Adrenal gland (tissue), 12 donors: Measurements from ENCODE around the gene GRAMD1B. TPM values are rescaled to one million over a fixed set of nuclear protein-coding genes. Genes with fewer than 3 reads are reported as not detected.

Experiments
- DNase-seq, 7 donors: peaks; one replicate each; pipeline ENCODE4 v3.0.0-alpha.2; 2019 to 2020
- H3K27ac ChIP-seq, 5 donors: fragments of 200-600 bp; sonication (generic) in 4 of 5; 1 replicate in 3 of 5; 2 replicates in 2 of 5; pipeline versions ENCODE4 v1.5.1 to v1.8.0; 2016 to 2020; ENCODE audit warnings: mild to moderate bottlenecking in 1 of 5
- H3K27me3 ChIP-seq: fragments of 200-600 bp; 2 replicates; pipeline ENCODE4 v1.8.0; 2021
- H3K36me3 ChIP-seq, 2 donors: fragments of 200-600 bp; replicated peaks in 1 of 2; 1 replicate in 1 of 2; 2 replicates in 1 of 2; pipeline versions ENCODE4 v1.5.1 to v1.8.0; 2018 to 2022
- H3K4me1 ChIP-seq, 2 donors: fragments of 200-600 bp; replicated peaks in 1 of 2; 1 replicate in 1 of 2; 2 replicates in 1 of 2; pipeline versions ENCODE4 v1.5.1 to v1.8.0; 2018 to 2021
- H3K4me3 ChIP-seq, 4 donors: fragments of 200-600 bp; sonication (generic) in 3 of 4; one replicate each; pipeline ENCODE4 v1.5.1; 2016 to 2018
- H3K9me3 ChIP-seq, 3 donors: fragments of 200-600 bp; sonication (generic) in 1 of 3; replicated peaks in 1 of 3; 1 replicate in 2 of 3; 2 replicates in 1 of 3; pipeline versions ENCODE4 v1.5.1 to v1.8.0; 2016 to 2021
- POLR2A ChIP-seq, 2 donors: fragments of 450-650 bp; IDR thresholded peaks; one replicate each; pipeline ENCODE4 v1.6.1; 2017; ENCODE audit warnings: antibody characterized with exemption in 2 of 2, mild to moderate bottlenecking in 2 of 2, moderate library complexity in 1 of 2
- WGBS, 4 donors: extraction: QIAGEN DNeasy Blood & Tissue Kit in 2 of 4; methylation state at CpG; one replicate each; pipeline versions ENCODE4 v1.1.5 to v1.1.7; 2013 to 2017; 5-methylcytosine and 5-hydroxymethylcytosine counted together
- intact Hi-C, 2 donors: fragments of 100-400 bp; cut with DNase I; formaldehyde crosslinking; loops; one replicate each; pipeline versions ENCODE4 v1.14.1 to v1.15.0; 2022 to 2023
- polyA plus RNA-seq, 3 donors: library from polyadenylated mRNA; stranded (reverse); fragments of 200-250 nt in 2 of 3; fragments of 350-450 nt in 1 of 3; fragmentation: Illumina TruSeq in 1 of 3; extraction: RNeasy Lipid Tissue Mini Kit (QIAGEN cat#74804) in 1 of 3; gene quantifications; one replicate each; pipeline ENCODE4 v1.2.3, GENCODE V29; 2013 to 2014
- total RNA-seq, 9 donors: library from RNA; depleted of rRNA in 4 of 9; stranded (reverse); fragments of >200 nt in 4 of 9; fragments of 120-200 nt in 1 of 9; fragmentation: NEBNext Ultra II Directional in 1 of 9; extraction: Animal tissue kit (Norgen Biotek cat#: 25700) in 1 of 9; gene quantifications; one replicate each; pipeline versions ENCODE4 v1.1.0 to v1.2.4, GENCODE V29; 2013 to 2023
- TF ChIP-seq, protein P1 (sequence below), 6 experiments: fragments of 450-650 bp in 4 of 6; fragments of 200-600 bp in 2 of 6; sonication (generic) in 1 of 6; IDR thresholded peaks; 1 replicate in 5 of 6; 2 replicates in 1 of 6; pipeline versions ENCODE4 v1.5.1 to v1.8.0; 2016 to 2021; ENCODE audit warnings: antibody characterized with exemption in 6 of 6, mild to moderate bottlenecking in 2 of 6, moderate library complexity in 1 of 6
- donor health status: healthy with polysubstance abuse.
- donor health status: Bipolar disorder and iron deficiency.
- donor health status: DM: yes; HTN: yes; CAD: no.
- donor health status: DM: no; HTN: no; CAD: no.
- donor health status: DM: no; HTN: no; CAD: no.
- donor health status: DM: yes; HTN: yes; CAD: no.

GRAMD1B gene
- total and polyA plus RNA-seq, 12 donors: 101 to 1,898 (median 285) TPM

GRCh38 chr11:123407130-123407995 lies 22.7 kb upstream of the GRAMD1B start:
- 3 to 7% (median 4%) methylated on average over 7 of the region's 7 CpGs for WGBS, 4 donors

GRCh38 chr11:123407996-123408597 lies 22.0 kb upstream of the GRAMD1B start:
- Histone ChIP-seq H3K27ac (no peak overlapping the region), H3K4me1 (peaks cover 10 to 26% of the 10 kb centered on the region in 2 donors), H3K4me3 (no peak overlapping the region), H3K36me3 (no peaks in the 10 kb centered on the region), H3K27me3 (no peaks in the 10 kb centered on the region), H3K9me3 (no peaks in the 10 kb centered on the region)
- TF ChIP-seq POLR2A (IDR thresholded peaks at IDR 0.05): no peak
- TF ChIP-seq, protein P1, sequence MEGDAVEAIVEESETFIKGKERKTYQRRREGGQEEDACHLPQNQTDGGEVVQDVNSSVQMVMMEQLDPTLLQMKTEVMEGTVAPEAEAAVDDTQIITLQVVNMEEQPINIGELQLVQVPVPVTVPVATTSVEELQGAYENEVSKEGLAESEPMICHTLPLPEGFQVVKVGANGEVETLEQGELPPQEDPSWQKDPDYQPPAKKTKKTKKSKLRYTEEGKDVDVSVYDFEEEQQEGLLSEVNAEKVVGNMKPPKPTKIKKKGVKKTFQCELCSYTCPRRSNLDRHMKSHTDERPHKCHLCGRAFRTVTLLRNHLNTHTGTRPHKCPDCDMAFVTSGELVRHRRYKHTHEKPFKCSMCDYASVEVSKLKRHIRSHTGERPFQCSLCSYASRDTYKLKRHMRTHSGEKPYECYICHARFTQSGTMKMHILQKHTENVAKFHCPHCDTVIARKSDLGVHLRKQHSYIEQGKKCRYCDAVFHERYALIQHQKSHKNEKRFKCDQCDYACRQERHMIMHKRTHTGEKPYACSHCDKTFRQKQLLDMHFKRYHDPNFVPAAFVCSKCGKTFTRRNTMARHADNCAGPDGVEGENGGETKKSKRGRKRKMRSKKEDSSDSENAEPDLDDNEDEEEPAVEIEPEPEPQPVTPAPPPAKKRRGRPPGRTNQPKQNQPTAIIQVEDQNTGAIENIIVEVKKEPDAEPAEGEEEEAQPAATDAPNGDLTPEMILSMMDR (IDR thresholded peaks at IDR 0.05): no peak
- intact Hi-C loops: loop anchor here (5.0 to 10.0 kb wide), 2 partner anchors 69 to 103 kb away; no protein-coding TSS in a partner anchor
- WGBS, 4 donors: 50 to 55% (median 51%) methylated on average over 7 of the region's 7 CpGs
- DNase-seq: no peak

More at GRCh38 chr11:123407130-123407995, 22.7 kb upstream of the GRAMD1B start:
- no peaks in the 10 kb centered on the region for H3K36me3 ChIP-seq
- H3K27me3 ChIP-seq: no peaks in the 10 kb centered on the region
- peak overlapping the region in 2 of 5 donors; percentile 25 to 36 for H3K27ac ChIP-seq
- TF ChIP-seq, protein P1 (IDR thresholded peaks at IDR 0.05): peak; percentile 57 to 86 (median 84)
- no peak for TF ChIP-seq POLR2A (IDR thresholded peaks at IDR 0.05)
- H3K4me1 ChIP-seq: peaks cover 10 to 26% of the 10 kb centered on the region in 2 donors
- DNase-seq: peak; percentile 81 to 92 (median 86)
- no peak overlapping the region for H3K4me3 ChIP-seq
- H3K9me3 ChIP-seq: no peaks in the 10 kb centered on the region
- intact Hi-C loops: loop anchor here (5.0 to 10.0 kb wide), 2 partner anchors 70 to 103 kb away; no protein-coding TSS in a partner anchor

GRCh38 chr11:123408619-123409455 lies 21.2 kb upstream of the GRAMD1B start:
- intact Hi-C loops: loop anchor here (5.0 to 10.0 kb wide), 2 partner anchors 68 to 104 kb away; no protein-coding TSS in a partner anchor
- Histone ChIP-seq H3K27me3 (no peaks in the 10 kb centered on the region), H3K4me3 (no peak overlapping the region), H3K9me3 (no peaks in the 10 kb centered on the region), H3K27ac (no peak overlapping the region), H3K36me3 (no peaks in the 10 kb centered on the region), H3K4me1 (peaks cover 10 to 26% of the 10 kb centered on the region in 2 donors)
- TF ChIP-seq POLR2A (IDR thresholded peaks at IDR 0.05): no peak
- TF ChIP-seq, protein P1 (IDR thresholded peaks at IDR 0.05): no peak
- WGBS, 4 donors: 79 to 88% (median 85%) methylated on average over 8 of the region's 8 CpGs
- DNase-seq: no peak
